NT2/D1 (cell line): ENCODE measurements around the gene MEIS2.

Source experiments
- YY1 ChIP-seq: IDR thresholded peaks from 2 replicates; pipeline ENCODE4 v1.6.1; 2011; ENCODE audit not compliant: insufficient read length, insufficient read depth
- ZNF274 ChIP-seq: IDR thresholded peaks from 2 replicates; pipeline ENCODE4 v1.6.1; 2011; ENCODE audit warnings: mild to moderate bottlenecking, low read depth, low read length

GRCh38 chr15:36867436-36867835, 232.9 kb downstream of the MEIS2 start:
- no peak for TF ChIP-seq YY1
- TF ChIP-seq ZNF274: no peak
